Heart right ventricle (tissue), 16 donors: Measurements from ENCODE around the gene TMEM158. TPM values are rescaled to one million over a fixed set of nuclear protein-coding genes. Genes with fewer than 3 reads are reported as not detected.

ENCODE experiments used
- ATAC-seq, 8 donors: fragments of 200-7000 bp; cut with Tn5 transposase; one replicate each; pipeline ENCODE4 v1.9.1; 2020; ENCODE audit warnings: mild to moderate bottlenecking in 8 of 8, moderate library complexity in 8 of 8, moderate number of reproducible peaks in 1 of 8
- DNase-seq, 2 donors: peaks; one replicate each; pipeline ENCODE4 v3.0.0-alpha.2; 2020
- H3K27ac ChIP-seq, 10 donors: fragments of 200-600 bp; sonication (generic) in 2 of 10; one replicate each; pipeline versions ENCODE4 v1.5.0 to v1.8.0; 2020 to 2022; ENCODE audit warnings: mild to moderate bottlenecking in 3 of 10
- H3K27me3 ChIP-seq, 7 donors: fragments of 200-600 bp; one replicate each; pipeline ENCODE4 v1.8.0; 2021 to 2022; ENCODE audit warnings: mild to moderate bottlenecking in 2 of 7
- H3K36me3 ChIP-seq, 9 donors: fragments of 200-600 bp; sonication (generic) in 1 of 9; one replicate each; pipeline versions ENCODE4 v1.5.0 to v1.8.0; 2020 to 2022; ENCODE audit warnings: mild to moderate bottlenecking in 2 of 9
- H3K4me1 ChIP-seq, 9 donors: fragments of 200-600 bp; sonication (generic) in 1 of 9; one replicate each; pipeline versions ENCODE4 v1.5.0 to v1.8.0; 2020 to 2022; ENCODE audit warnings: mild to moderate bottlenecking in 4 of 9
- H3K4me3 ChIP-seq, 10 donors: fragments of 200-600 bp; sonication (generic) in 2 of 10; one replicate each; pipeline versions ENCODE4 v1.5.0 to v1.8.0; 2020 to 2022; ENCODE audit warnings: mild to moderate bottlenecking in 7 of 10, moderate library complexity in 2 of 10
- H3K9me3 ChIP-seq, 11 donors: fragments of 200-600 bp in 10 of 11; sonication (generic) in 2 of 11; one replicate each; pipeline versions ENCODE4 v1.5.0 to v1.8.0; 2013 to 2022; ENCODE audit warnings: mild to moderate bottlenecking in 2 of 11, control low read depth in 1 of 11, moderate library complexity in 1 of 11
- WGBS, 2 donors: extraction: QIAGEN DNeasy Blood & Tissue Kit; methylation state at CpG; one replicate each; pipeline ENCODE4 v1.1.7; 2013; ENCODE audit warnings: inconsistent platforms in 1 of 2; 5-methylcytosine and 5-hydroxymethylcytosine counted together
- intact Hi-C, 10 donors: fragments of 100-400 bp; cut with DNase I; formaldehyde crosslinking; loops; one replicate each; pipeline versions ENCODE4 v1.11.1 to v1.14.2; 2022
- polyA plus RNA-seq, 2 donors: library from polyadenylated mRNA; stranded (reverse); fragments of 200-250 nt; gene quantifications; one replicate each; pipeline ENCODE4 v1.2.3, GENCODE V29; 2013
- total RNA-seq, 10 donors: library from RNA; stranded (reverse); fragmentation: NEBNext Ultra II Directional in 3 of 10; extraction: Animal tissue kit (Norgen Biotek cat#: 25700) in 3 of 10; gene quantifications; one replicate each; pipeline versions ENCODE4 v1.2.1 to v1.2.4, GENCODE V29; 2021 to 2023
- TF ChIP-seq, protein P1 (sequence below), 9 donors: fragments of 200-600 bp; sonication (generic) in 2 of 9; IDR thresholded peaks; one replicate each; pipeline versions ENCODE4 v1.5.0 to v1.8.0; 2021 to 2022; ENCODE audit warnings: antibody characterized with exemption in 9 of 9, mild to moderate bottlenecking in 5 of 9, moderate library complexity in 1 of 9
- donor health status: Arrhythmogenic right ventricular cardiomyopathy.
- donor health status: ischemic (EF 13 %, LVEDD 7.1; RV severe dilation, severe dysfunction).
- donor health status: healthy with polysubstance abuse.
- donor health status: DM: no; HTN: yes; CAD: no.
- donor health status: DM: no; HTN: no; CAD: no.
- donor health status: ischemic (EF 25% LVEDD 6.9; RV normal size, moderate dysfunction).
- donor health status: ischemic (EF 25% LVEDD 5.7; RV mildly dilated, moderate dysfunction).
- donor health status: healthy.
- donor health status: DM: yes; HTN: yes; CAD: no.
- donor health status: Ischemic cardiomyopathy.
- donor health status: ischemic (EF 35%, LVEDD 5.7; RV mildly dilated, moderate dysfunction).
- donor health status: nonischemic (EF 11% LVEDD 7.7; RV severe dilation, severe dysfunction).
- donor health status: DM: yes; HTN: yes; CAD: no.
- donor health status: PGD.
- donor health status: ischemic (EF 29% LVEDD 5.4; RV normal size, mild dysfunction).
- donor health status: nonischemic (EF 23%, LVEDD 6.1; RV moderate dilation, normal function).

Gene TMEM158
- total and polyA plus RNA-seq, 12 donors = 0.32 to 1.0 (median 0.50) TPM

DNA sequence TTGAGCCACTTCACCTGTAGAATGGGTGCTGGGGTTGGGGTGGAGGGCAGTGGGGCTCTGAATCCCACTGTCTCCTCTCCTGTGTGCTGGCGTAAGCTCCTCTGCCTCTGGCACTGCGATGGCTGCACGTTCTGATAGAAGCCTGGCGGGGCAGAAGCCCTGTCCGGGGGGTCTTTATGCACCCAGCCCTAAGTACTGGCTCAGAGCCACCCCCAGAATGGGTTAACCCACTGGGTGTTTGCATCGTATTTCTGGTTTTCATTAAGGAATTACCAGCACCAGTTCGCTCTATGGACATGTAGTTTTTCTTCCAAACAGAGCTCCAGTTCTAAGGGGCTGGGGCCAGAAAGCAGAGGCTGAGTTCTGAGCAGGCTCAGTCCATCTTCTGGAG, 42.2 kb downstream of the TMEM158 start:
- H3K4me1 ChIP-seq = peaks cover 0 to 5% (median 0%) of the 10 kb centered on the region in 9 donors
- WGBS, 2 donors = 84 to 91% methylated on average over 7 of the region's 7 CpGs
- H3K27ac ChIP-seq = no peak overlapping the region
- TF ChIP-seq, protein P1, sequence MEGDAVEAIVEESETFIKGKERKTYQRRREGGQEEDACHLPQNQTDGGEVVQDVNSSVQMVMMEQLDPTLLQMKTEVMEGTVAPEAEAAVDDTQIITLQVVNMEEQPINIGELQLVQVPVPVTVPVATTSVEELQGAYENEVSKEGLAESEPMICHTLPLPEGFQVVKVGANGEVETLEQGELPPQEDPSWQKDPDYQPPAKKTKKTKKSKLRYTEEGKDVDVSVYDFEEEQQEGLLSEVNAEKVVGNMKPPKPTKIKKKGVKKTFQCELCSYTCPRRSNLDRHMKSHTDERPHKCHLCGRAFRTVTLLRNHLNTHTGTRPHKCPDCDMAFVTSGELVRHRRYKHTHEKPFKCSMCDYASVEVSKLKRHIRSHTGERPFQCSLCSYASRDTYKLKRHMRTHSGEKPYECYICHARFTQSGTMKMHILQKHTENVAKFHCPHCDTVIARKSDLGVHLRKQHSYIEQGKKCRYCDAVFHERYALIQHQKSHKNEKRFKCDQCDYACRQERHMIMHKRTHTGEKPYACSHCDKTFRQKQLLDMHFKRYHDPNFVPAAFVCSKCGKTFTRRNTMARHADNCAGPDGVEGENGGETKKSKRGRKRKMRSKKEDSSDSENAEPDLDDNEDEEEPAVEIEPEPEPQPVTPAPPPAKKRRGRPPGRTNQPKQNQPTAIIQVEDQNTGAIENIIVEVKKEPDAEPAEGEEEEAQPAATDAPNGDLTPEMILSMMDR (IDR thresholded peaks at IDR 0.05) = no peak
- no peak for DNase-seq
- no peak for ATAC-seq
- no peaks in the 10 kb centered on the region for H3K36me3 ChIP-seq
- intact Hi-C loops = no loop called here
- H3K9me3 ChIP-seq = no peaks in the 10 kb centered on the region
- no peak overlapping the region for H3K4me3 ChIP-seq
- H3K27me3 ChIP-seq = peaks cover 0 to 7% (median 0%) of the 10 kb centered on the region in 7 donors

DNA sequence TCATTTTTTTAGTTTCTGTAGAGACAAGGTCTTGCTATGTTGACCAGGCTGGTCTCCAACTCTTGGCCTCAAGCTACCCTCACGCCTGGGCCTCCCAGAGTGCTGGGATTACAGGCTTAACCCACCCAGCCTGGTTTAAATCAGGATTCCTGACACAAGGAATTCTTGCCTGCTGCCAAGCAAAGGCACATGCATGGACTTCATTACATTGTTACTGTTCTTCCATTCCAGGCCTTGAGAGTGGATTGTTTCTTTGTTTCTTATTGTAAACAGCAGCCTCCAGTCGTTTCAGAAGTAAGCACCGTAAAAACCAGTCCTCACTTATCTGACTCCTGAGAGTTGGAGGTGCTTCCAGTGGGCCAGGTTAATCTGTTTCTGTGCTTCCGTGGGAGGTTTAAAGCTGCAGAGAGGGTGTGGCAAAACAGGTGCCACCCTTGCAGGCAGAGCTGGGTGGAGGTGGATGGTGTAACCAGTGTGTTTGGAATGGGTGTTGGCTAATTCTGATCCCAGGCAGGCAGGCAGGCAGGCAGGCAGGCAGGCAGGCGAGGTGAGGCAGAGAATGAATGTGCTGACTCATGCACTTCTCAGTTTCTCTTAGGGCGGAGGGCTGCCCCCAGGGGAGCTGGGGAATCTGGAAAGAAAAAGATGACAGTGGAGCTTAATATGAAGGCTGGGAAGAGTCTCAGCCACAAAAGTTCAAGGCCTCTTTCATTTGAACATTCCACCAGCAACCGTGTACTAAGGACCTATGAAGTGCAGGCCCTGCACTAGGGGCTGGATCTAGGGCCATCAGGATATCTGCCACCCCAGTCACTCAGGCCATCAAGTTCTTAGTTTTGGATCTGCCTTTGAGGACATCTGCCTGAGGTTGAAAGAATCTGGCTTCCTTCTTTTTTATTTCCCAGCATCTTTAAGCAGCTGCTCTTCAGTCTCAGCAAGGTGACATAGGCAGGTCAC, 42.9 kb downstream of the TMEM158 start:
- TF ChIP-seq, protein P1 (IDR thresholded peaks at IDR 0.05) = no peak
- Histone ChIP-seq H3K27ac (no peak overlapping the region), H3K4me3 (no peak overlapping the region), H3K4me1 (peaks cover 0 to 5% (median 0%) of the 10 kb centered on the region in 9 donors), H3K9me3 (no peaks in the 10 kb centered on the region), H3K27me3 (peaks cover 0 to 7% (median 0%) of the 10 kb centered on the region in 7 donors), H3K36me3 (no peaks in the 10 kb centered on the region)
- no peak for DNase-seq
- 50 to 51% methylated on average over 7 of the region's 7 CpGs for WGBS, 2 donors
- peak in 2 of 8 donors; percentile 20 to 43 for ATAC-seq
- intact Hi-C loops = no loop called here

DNA sequence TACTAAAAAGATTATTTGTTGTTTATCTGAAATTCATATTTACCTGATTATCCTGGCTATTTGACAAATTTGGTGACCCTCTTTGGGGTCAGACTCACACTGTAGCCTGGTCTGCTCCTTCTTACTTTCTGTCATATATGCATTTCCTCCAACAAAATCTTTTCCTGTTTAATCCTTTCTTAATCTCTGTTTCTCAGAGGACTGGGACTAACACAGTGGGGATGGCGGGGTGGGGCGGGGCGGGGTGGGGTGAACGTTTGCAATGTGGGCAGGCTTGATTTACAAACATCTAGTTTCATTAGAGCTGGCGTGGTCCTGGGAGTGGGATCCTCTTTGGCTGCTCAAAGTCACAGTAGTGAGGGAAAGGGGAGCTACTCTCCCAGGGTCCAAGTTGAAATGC, 44.6 kb downstream of the TMEM158 start:
- H3K4me1 ChIP-seq = peaks cover 0 to 5% (median 0%) of the 10 kb centered on the region in 9 donors
- WGBS, 2 donors = 71 to 77% methylated on average over 5 of the region's 5 CpGs
- no peak overlapping the region for H3K4me3 ChIP-seq
- intact Hi-C loops = no loop called here
- H3K9me3 ChIP-seq = no peaks in the 10 kb centered on the region
- TF ChIP-seq, protein P1 (IDR thresholded peaks at IDR 0.05) = no peak
- ATAC-seq (no peak), DNase-seq (no peak)
- H3K27me3 ChIP-seq = peaks cover 0 to 7% (median 0%) of the 10 kb centered on the region in 7 donors
- H3K27ac ChIP-seq = no peak overlapping the region
- no peaks in the 10 kb centered on the region for H3K36me3 ChIP-seq

DNA sequence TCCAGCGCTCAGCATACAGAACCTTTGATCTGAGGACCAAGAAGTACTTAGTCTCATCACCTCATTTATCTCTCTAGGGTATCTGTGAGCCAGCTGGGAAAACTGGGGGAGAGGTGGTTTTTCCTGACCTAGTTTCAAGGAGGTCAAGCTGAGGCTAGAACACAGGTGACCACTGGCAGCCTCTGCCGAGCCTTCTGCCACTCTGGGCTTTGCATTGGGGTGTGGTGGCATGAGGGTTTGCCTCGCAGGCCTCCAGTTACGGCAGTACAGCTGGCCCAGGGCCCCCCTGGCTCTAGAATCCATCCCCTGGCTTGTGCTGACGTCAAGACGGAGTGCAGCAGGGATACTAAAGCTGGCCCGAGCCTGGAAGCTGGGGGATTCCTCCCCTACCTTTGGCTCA, 45.2 kb downstream of the TMEM158 start:
- 80 to 82% methylated on average over 7 of the region's 7 CpGs for WGBS, 2 donors
- Histone ChIP-seq H3K27me3 (peaks cover 0 to 7% (median 0%) of the 10 kb centered on the region in 7 donors), H3K4me3 (no peak overlapping the region), H3K27ac (no peak overlapping the region), H3K4me1 (peaks cover 0 to 5% (median 0%) of the 10 kb centered on the region in 9 donors), H3K36me3 (no peaks in the 10 kb centered on the region), H3K9me3 (no peaks in the 10 kb centered on the region)
- ATAC-seq (no peak), DNase-seq (no peak)
- intact Hi-C loops = no loop called here
- TF ChIP-seq, protein P1 (IDR thresholded peaks at IDR 0.05) = no peak
